ENCODE measurements around the gene CERS5. TPM values are rescaled to one million over a fixed set of nuclear protein-coding genes. Genes with fewer than 3 reads are reported as not detected.

The CERS5 gene
- total and polyA plus RNA-seq, 10 of the 15 experiments (the other 5 are each of a cell fraction or from before 2014, with no cell fraction given): 6.8 to 50.1 (median 31.8) TPM

GRCh38 chr12:50184261-50184660 lies 17.1 kb upstream of the CERS5 start:
- SMC1A ChIA-PET (ENCODE audit: uncharacterized antibody, unreplicated experiment): interaction anchor here (1.9 to 4.4 kb wide), 3 partner anchors 8 to 38 kb away, joined by 5 to 32 read pairs (median 8); no protein-coding TSS in a partner anchor
- TF ChIP-seq IRF4 (IDR thresholded peaks at IDR 0.05; ENCODE audit: low read depth, low read length) (no peak), NFYB (IDR thresholded peaks at IDR 0.05; ENCODE audit: insufficient read depth, low read depth, low read length) (no peak), NFYA (IDR thresholded peaks at IDR 0.05; ENCODE audit: borderline replicate concordance, low read depth, low read length) (no peak), USF1 (IDR thresholded peaks at IDR 0.05; ENCODE audit: borderline replicate concordance, extremely low read length, insufficient read depth, low read depth, low read length) (no peak), ZNF622 (IDR thresholded peaks at IDR 0.05) (no peak), PKNOX1 (IDR thresholded peaks at IDR 0.05) (no peak), ZBTB33 (IDR thresholded peaks at IDR 0.05) (no peak), BHLHE40 (IDR thresholded peaks at IDR 0.05; ENCODE audit: borderline replicate concordance in 1 of 2, low read depth in 2 of 2, low read length in 1 of 2) (no peak), ZZZ3 (IDR thresholded peaks at IDR 0.05; ENCODE audit: control insufficient read depth, insufficient read length, low read depth) (no peak), SMAD1 (IDR thresholded peaks at IDR 0.05; ENCODE audit: low read depth, partially characterized antibody) (no peak), ASH2L (IDR thresholded peaks at IDR 0.05; ENCODE audit: borderline replicate concordance, low read depth) (no peak), REST (IDR thresholded peaks at IDR 0.05; ENCODE audit: low read depth, low read length) (no peak), WRNIP1 (IDR thresholded peaks at IDR 0.05; ENCODE audit: borderline replicate concordance, low read depth, low read length) (no peak)
- FAIRE-seq (no peak), ATAC-seq (no peak), DNase-seq (ENCODE audit: low read depth, low spot score) (no peak)
- Histone ChIP-seq H4K20me1 (ENCODE audit: control insufficient read depth, insufficient read depth) (no peaks in the 10 kb centered on the region), H3K4me1 (ENCODE audit: control insufficient read depth, insufficient read depth, low read length) (peaks cover 27% of the 10 kb centered on the region), H3K36me3 (ENCODE audit: control insufficient read depth in 2 of 2, insufficient read depth in 2 of 2, low read length in 1 of 2) (peaks cover 6 to 14% of the 10 kb centered on the region in 2 experiments), H3K4me3 (no peak overlapping the region), H3K27ac (ENCODE audit: control insufficient read depth, insufficient read depth) (no peak overlapping the region), H3K79me2 (ENCODE audit: control insufficient read depth, insufficient read depth, low read length) (peaks cover 5% of the 10 kb centered on the region; the same call in 1 of the 2 replicates), H3K4me2 (ENCODE audit: control insufficient read depth, insufficient read depth) (no peak overlapping the region), H3K9ac (ENCODE audit: control insufficient read depth, insufficient read depth, low read length) (no peak overlapping the region), H3K27me3 (replicated peaks in 1 of 2; ENCODE audit: control insufficient read depth in 2 of 2, insufficient read depth in 2 of 2, low read length in 1 of 2) (no peaks in the 10 kb centered on the region), H3K9me3 (replicated peaks; ENCODE audit: control insufficient read depth, insufficient read depth, low read length) (no peaks in the 10 kb centered on the region), H2AFZ (ENCODE audit: control insufficient read depth, low read depth, low read length) (no peak overlapping the region)
- CTCF ChIA-PET: interaction anchor here (1.0 to 4.7 kb wide), 6 partner anchors 8 to 130 kb away, joined by 3 to 21 read pairs (median 5); partner anchors contain the start of gene LIMA1
- POLR2A ChIA-PET: no interaction called here
- intact Hi-C loops (cut with micrococcal nuclease; ENCODE audit: unreplicated experiment) (no loop called here), in situ Hi-C loops (cut with MboI) (loop anchor here (5.0 kb wide), 1 partner anchor 128 kb away; no protein-coding TSS in a partner anchor)
- RAD21 ChIA-PET (ENCODE audit: unreplicated experiment): interaction anchor here (1.4 kb wide), 1 partner anchor 130 kb away, joined by 5 read pairs; no protein-coding TSS in a partner anchor
- 94% methylated on average over 5 of the region's 5 CpGs for WGBS (ENCODE audit: insufficient coverage, insufficient replicate concordance, low lambda C conversion rate, missing lambda C conversion rate)
- no TSS peak for BruUV-seq (replicated peaks)
